Activated naive CD4-positive, alpha-beta T cell (primary cell): Measurements from ENCODE around the gene FCHO2.
A peak's percentile ranks its signal among the peaks of the same experiment; 100 is the strongest.
"Not testable (repeated sequence)": the region's sequence is repeated elsewhere in the genome, so short reads cannot be mapped to it uniquely, and the experiment has no call there.

ENCODE experiments used
- DNase-seq, 4 experiments: peaks; one replicate each; lab custom pipeline; 2025; lab: John Stamatoyannopoulos, UW

The FCHO2 gene

DNA sequence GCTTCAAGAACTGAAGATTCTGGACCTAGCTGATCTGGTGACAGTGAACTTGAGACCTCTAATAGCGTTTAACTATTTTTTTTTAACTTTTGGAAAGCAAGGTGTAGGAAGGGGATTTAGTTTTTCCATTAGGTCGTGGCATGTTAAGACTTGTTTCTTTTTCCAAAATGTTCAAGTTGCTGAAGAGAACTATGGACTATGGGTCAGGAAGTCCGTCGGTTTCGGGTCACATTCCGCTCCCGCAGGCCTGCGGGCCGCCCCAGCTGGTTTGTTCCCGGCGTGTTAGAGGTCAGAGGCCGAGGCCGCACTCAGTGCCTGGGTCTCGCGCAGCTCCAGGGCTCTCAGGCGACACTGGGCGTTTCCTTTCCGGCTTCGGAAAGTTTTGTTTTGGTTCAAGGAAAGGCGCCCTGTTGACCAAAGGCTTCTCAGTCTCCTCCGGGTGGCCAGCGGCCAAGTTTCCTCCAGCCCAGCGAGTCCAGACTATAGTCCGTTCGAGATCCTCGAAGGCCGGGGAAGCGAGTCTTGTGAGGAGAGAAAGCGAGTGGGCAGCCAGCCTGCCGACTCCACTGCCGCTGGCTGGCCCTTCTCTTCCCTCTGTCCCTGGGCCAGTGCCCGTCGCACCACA lies 586 bp upstream of the FCHO2 start:
- DNase-seq = no peak

- DNase-seq = peak in 1 of 4 experiments; percentile 3
Measured at GRCh38 chr5:72956324-72957140, 691 bp downstream of the FCHO2 start.

GRCh38 chr5:72957337-72957736 lies 1.5 kb downstream of the FCHO2 start:
- DNase-seq = no peak

- DNase-seq = no peak
Measured at GRCh38 chr5:72959257-72959656, 3.4 kb downstream of the FCHO2 start.

DNA sequence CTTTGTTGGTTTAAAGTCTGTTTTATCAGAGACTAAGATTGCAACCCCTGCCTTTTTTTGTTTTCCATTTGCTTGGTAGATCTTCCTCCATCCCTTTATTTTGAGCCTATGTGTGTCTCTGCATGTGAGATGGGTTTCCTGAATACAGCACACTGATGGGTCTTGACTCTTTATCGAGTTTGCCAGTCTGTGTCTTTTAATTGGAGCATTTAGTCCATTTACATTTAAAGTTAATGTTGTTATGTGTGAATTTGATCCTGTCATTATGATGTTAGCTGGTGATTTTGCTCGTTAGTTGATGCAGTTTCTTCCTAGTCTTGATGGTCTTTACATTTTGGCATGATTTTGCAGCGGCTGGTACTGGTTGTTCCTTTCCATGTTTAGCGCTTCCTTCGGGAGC lies 18.6 kb downstream of the FCHO2 start:
- not testable (repeated sequence) for DNase-seq

- DNase-seq = not testable (repeated sequence)
Measured at GRCh38 chr5:72976810-72977209, 21.0 kb downstream of the FCHO2 start.

DNA sequence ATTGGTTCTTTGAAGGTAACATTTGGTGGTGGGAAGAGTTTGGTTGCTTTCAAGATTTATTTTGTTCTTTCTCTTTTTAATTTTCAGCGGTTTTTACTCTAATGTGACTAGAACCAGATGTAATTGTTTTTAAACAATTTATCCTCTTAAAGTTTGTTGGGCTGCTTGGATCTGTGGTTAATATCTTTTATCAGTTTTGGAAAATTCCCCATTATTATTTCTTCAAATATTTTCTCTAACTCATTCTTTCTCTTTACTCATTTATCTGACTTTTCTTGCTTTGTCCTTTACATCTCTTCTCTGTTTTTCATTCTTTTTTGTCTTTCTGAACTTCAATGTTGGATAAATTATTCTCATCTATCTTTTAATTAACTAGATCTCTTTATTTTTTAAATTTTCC lies 29.9 kb downstream of the FCHO2 start:
- DNase-seq = no peak

DNA sequence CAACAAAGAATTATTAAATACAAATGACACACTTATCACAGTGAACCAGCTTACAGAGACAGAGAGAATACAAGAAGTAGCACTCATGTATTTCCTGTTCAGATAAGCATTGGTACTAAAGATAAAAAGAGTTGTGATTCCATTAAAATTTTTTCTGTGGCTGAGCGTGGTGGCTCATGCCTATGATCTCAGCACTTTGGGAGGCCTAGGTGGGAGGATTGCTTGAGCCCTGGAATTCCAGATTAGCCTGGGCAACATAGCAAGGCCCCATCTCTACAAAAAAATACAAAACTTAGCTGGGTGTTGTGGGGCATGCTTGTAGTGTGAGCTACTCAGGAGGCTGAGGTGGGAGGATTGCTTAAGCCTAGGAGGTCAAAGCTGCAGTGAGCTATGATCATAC lies 32.9 kb downstream of the FCHO2 start:
- no peak for DNase-seq

DNA sequence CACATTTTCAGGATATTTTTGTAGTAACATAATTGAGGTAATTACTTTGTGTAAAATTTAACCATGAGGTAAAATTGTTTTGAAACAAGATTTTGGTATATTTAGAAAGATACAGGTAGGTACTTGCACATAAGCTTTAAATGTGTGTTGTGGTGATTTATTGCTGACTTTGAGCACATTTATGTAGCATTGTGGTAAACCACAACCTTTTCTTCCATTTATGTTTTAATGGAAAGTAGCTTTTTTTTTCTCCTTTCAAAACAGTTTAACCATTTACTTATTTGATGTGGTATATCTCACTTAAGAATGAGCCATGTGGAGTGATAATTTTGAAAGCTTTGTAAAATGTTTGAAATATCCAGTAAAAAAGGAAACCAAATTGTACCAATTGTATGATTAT lies 35.6 kb downstream of the FCHO2 start:
- no peak for DNase-seq

DNA sequence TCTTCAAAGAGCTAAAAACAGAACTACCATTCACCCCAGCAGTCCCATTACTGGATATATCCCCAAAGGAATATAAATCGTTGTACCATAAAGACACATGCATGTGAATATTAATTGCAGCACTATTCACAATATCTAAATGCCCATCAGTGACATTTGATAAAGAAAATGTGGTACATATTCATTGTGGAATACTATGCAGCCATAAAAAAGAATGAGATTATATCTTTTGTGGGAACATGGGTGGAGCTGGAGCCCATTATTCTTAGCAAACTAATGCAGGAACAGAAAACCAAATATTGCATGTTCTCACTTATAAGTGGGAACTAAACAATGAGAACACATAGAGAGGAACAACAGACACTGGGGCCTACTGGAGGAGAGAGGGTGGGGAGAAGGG lies 38.7 kb downstream of the FCHO2 start:
- no peak for DNase-seq

GRCh38 chr5:72996632-72997031 lies 40.8 kb downstream of the FCHO2 start:
- no peak for DNase-seq

DNA sequence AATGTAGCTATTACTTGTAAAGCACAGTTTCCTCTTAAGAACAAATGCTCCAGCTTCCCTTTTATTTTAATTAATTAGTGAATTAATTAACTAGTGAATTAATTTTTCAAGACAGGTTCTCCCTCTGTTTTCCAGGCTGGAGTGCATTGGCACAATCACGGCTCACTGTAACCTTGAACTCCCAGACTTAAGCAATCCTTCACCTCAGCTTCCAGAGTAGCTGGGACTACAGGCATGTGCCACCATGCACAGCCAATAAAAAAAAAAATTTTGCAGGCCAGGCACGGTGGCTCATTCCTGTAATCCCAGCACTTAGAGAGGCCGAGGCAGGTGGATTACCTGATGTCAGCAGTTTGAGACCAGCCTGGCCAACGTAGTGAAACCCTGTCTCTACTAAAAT lies 44.1 kb downstream of the FCHO2 start:
- DNase-seq = no peak

- DNase-seq = no peak
Measured at GRCh38 chr5:73005886-73006285, 50.0 kb downstream of the FCHO2 start.

- DNase-seq = no peak
Measured at GRCh38 chr5:73007051-73007450, 51.2 kb downstream of the FCHO2 start.

DNA sequence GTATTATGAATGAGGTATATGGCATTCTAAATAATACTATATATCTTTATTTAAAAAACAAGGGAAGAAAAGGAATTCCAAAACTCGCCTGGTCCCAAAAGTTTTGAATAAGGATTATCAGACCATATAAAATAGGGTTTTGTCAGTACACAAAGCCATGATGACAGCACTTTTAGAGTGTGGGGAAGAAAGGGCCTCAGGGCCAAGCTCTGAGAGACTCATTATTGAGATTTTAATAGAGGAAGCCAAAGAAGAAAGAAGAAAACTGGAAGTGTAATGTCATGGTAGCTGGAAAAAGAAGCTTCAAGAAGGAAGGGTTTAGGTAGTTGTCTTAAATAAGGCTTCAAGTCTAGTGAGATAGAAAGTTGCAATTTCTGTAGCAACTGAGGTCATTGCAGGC lies 53.0 kb downstream of the FCHO2 start:
- no peak for DNase-seq

DNA sequence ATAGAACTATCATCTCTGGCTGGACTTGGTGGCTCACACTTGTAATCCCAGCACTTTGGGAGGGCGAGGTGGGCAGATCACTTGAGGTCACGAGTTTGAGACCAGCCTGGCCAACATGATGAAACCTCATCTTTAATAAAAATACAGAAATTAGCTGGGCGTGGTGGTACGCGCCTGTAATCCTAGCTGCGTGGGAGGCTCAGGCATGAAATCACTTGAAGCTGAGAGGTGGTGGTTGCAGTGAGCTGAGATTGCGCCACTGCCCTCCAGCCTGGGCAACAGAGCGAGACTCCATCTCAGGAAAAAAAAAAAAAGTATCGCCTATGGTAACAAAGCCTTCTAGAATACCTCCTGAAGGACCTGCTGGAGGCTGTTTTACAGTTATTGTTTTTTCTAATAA lies 55.8 kb downstream of the FCHO2 start:
- not testable (repeated sequence) for DNase-seq

GRCh38 chr5:73018892-73019291 lies 63.1 kb downstream of the FCHO2 start:
- no peak for DNase-seq

GRCh38 chr5:73019766-73020165 lies 63.9 kb downstream of the FCHO2 start:
- DNase-seq = no peak

- no peak for DNase-seq
Measured at GRCh38 chr5:73022471-73023169, 66.8 kb downstream of the FCHO2 start.

GRCh38 chr5:73024946-73025544 lies 69.2 kb downstream of the FCHO2 start:
- DNase-seq = not testable (repeated sequence)

- DNase-seq = no peak
Measured at GRCh38 chr5:73027361-73027760, 71.5 kb downstream of the FCHO2 start.

- no peak for DNase-seq
Measured at GRCh38 chr5:73027816-73028215, 72.0 kb downstream of the FCHO2 start.
